GM10266 (cell line): ENCODE measurements around the gene COL9A3.

Experiments used
- DNase-seq: peaks from one replicate; pipeline ENCODE4 v3.0.0; 2012; ENCODE audit errors: extremely low spot score
- CTCF ChIP-seq: IDR thresholded peaks from 2 replicates; pipeline ENCODE4 v1.5.1; 2012; ENCODE audit warnings: mild to moderate bottlenecking, low read depth; ENCODE audit not compliant: control insufficient read depth, insufficient read depth; ENCODE audit errors: missing control alignments

COL9A3 gene

GRCh38 chr20:62837790-62838127 lies 20.9 kb downstream of the COL9A3 start:
- TF ChIP-seq CTCF = no peak

GRCh38 chr20:62838128-62838891 lies 21.5 kb downstream of the COL9A3 start:
- no peak for TF ChIP-seq CTCF
- no peak for DNase-seq

More at GRCh38 chr20:62837790-62838127, 20.9 kb downstream of the COL9A3 start:
- DNase-seq = no peak

DNA sequence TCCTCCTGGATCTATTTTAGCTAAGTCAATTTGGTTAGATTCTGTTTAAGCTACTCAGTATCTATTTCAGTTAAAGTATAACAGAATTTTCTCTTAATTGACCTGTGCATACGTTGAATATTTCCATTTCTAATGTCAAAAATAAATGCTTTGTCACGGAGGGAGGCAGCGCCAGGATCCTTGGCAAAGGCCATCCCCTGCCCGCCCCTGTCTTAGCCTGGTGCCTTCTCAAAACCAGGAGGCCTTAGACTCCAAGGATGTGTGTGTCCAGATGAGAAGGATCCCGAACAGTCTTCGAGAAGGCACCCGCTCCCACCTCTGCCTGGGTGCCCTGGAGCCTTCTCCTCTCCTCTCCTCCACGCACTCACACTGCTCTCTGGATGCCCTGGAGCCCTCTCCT lies 22.4 kb downstream of the COL9A3 start:
- TF ChIP-seq CTCF = no peak
- no peak for DNase-seq

DNA sequence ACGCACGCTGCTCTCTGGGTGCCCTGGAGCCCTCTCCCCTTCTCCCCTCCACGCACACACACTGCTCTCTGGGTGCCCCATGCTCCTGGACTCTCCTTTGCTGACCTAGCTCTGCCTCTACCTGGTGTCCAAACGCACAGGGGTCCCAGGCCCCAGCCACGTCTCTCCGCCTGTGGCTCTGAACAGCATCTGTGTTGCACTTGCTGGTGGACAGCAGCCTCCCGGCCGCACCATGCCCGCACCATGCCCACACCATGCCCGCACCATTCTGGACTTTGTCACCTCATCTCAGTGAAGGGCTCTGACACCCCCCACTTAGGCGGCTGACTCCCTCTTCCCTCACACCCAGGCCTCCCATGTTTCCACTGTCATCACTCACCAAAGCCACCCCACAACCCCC lies 23.0 kb downstream of the COL9A3 start:
- no peak for TF ChIP-seq CTCF
- DNase-seq = no peak

DNA sequence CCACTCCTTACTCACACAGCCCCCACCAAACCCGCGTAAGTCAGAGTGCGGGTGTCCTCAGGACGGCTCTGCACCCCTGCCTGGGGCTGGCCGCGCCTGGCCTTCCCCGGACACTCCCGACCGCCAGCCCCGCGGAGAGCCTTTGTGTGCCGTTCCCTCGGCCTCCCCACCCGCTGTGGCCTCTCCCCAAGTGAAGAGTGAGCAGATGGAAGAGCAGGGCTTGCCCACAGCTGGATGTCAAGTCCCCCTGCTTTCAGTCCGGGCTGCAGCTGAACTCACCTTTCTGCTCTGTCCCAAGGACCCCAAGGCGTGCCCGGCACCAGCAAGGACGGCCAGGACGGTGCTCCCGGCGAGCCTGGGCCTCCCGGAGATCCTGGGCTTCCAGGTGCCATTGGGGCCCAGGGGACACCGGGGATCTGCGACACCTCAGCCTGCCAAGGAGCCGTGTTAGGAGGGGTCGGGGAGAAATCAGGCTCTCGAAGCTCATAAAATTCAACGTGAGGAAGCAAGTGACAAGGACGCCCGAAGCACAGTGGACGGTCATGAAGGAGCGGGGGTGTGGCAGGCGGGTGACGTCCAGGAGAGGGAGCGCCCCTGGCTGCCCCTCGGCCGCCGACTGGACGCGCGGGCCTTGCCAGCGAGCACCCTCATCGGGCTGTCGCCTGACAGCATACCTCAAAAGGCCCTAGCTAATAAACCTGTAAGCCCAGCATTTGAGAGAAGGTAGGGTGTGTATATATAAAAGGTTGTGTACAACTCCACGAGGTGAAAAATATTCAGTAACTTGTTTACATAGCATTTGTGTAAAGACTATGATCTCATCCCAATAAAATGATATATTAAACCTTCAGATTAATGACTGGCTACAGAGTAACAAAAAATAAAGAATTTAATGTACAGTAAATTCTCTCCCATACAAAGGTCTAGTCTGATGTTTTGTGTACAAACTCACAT lies 23.7 kb downstream of the COL9A3 start:
- DNase-seq = no peak
- TF ChIP-seq CTCF = no peak

- no peak for DNase-seq
These were observed 24.9 kb downstream of the COL9A3 start for GRCh38 chr20:62841705-62842212.

More at GRCh38 chr20:62841705-62842212, 24.9 kb downstream of the COL9A3 start:
- no peak for TF ChIP-seq CTCF
